Transverse colon (tissue), 4 donors: Measurements from ENCODE around the gene RCAN2. TPM values are rescaled to one million over a fixed set of nuclear protein-coding genes. Genes with fewer than 3 reads are reported as not detected.

Experiments used
- DNase-seq: peaks from one replicate; pipeline ENCODE4 v3.0.0-alpha.2; 2019
- H3K27ac ChIP-seq, 4 donors: fragments of 200-600 bp; sonication (generic); 2 replicates each; pipeline ENCODE4 v1.5.1; 2016 to 2018; ENCODE audit warnings: inconsistent platforms in 4 of 4
- H3K27me3 ChIP-seq: fragments of 200-600 bp; sonication (generic); 2 replicates; pipeline ENCODE4 v1.5.1; 2017; ENCODE audit warnings: inconsistent platforms
- H3K36me3 ChIP-seq, 4 donors: fragments of 200-600 bp; sonication (generic); 2 replicates each; pipeline ENCODE4 v1.5.1; 2017 to 2019; ENCODE audit warnings: inconsistent platforms in 4 of 4
- H3K4me1 ChIP-seq, 4 donors: fragments of 200-600 bp; sonication (generic); 2 replicates each; pipeline ENCODE4 v1.5.1; 2017 to 2020; ENCODE audit warnings: inconsistent platforms in 4 of 4
- H3K4me3 ChIP-seq, 4 donors: fragments of 200-600 bp; sonication (generic); 1 replicate in 1 of 4; 2 replicates in 3 of 4; pipeline versions ENCODE4 v1.5.1 to v1.6.1; 2017 to 2019; ENCODE audit warnings: inconsistent platforms in 4 of 4
- H3K9me3 ChIP-seq, 2 donors: fragments of 200-600 bp; sonication (generic); 2 replicates each; pipeline ENCODE4 v1.5.1; 2017 to 2019; ENCODE audit warnings: inconsistent platforms in 2 of 2
- CTCF ChIP-seq, 5 experiments: fragments of 200-600 bp in 3 of 5; fragments of 450-650 bp in 2 of 5; sonication (generic) in 3 of 5; IDR thresholded peaks; 1 replicate in 2 of 5; 2 replicates in 3 of 5; pipeline ENCODE4 v1.5.1; 2016 to 2017; ENCODE audit warnings: antibody characterized with exemption in 5 of 5, inconsistent platforms in 3 of 5, mild to moderate bottlenecking in 2 of 5, moderate library complexity in 1 of 5
- EP300 ChIP-seq: sonication (generic); formaldehyde crosslinking; IDR thresholded peaks from one replicate; pipeline ENCODE4 v1.6.1; 2017; ENCODE audit warnings: antibody characterized with exemption, low read depth
- POLR2A ChIP-seq: fragments of 450-650 bp; IDR thresholded peaks from one replicate; pipeline ENCODE4 v1.6.1; 2016; ENCODE audit warnings: antibody characterized with exemption, mild to moderate bottlenecking, moderate library complexity
- POLR2AphosphoS5 ChIP-seq, 3 donors: sonication (generic); formaldehyde crosslinking; IDR thresholded peaks; one replicate each; pipeline ENCODE4 v1.6.1; 2016; ENCODE audit warnings: antibody characterized with exemption in 3 of 3
- WGBS, 2 donors: methylation state at CpG; one replicate each; pipeline ENCODE4 v1.1.5; 2018; ENCODE audit warnings: low coverage in 1 of 2; 5-methylcytosine and 5-hydroxymethylcytosine counted together
- in situ Hi-C, 4 donors: fragments of 200-750 bp; cut with MboI; loops; one replicate each; pipeline versions ENCODE4 v1.15.0 to v1.15.1; 2017; ENCODE audit warnings: low sequenced_read_pairs in 3 of 4, low pct_ligation_motif_present in 1 of 4, low pct_unique_long_range_greater_than_20kb in 1 of 4
- intact Hi-C: fragments of 100-400 bp; cut with DNase I; formaldehyde crosslinking; loops from one replicate; pipeline ENCODE4 v1.15.1; 2023; ENCODE audit warnings: low total_unique reads
- total RNA-seq, 4 donors: library from RNA; depleted of rRNA; stranded (reverse); fragments of >200 nt; gene quantifications; one replicate each; pipeline ENCODE4 v1.1.0, GENCODE V29; 2016

RCAN2 gene
- total RNA-seq, 4 donors from 2014 or later: 1.9 to 9.5 (median 7.5) TPM

GRCh38 chr6:46370622-46371021, 120.6 kb downstream of the RCAN2 start:
- Histone ChIP-seq H3K9me3 (no peaks in the 10 kb centered on the region), H3K36me3 (no peaks in the 10 kb centered on the region), H3K4me3 (no peak overlapping the region), H3K27ac (no peak overlapping the region), H3K27me3 (no peaks in the 10 kb centered on the region), H3K4me1 (peaks cover 0 to 6% (median 0%) of the 10 kb centered on the region in 4 donors)
- TF ChIP-seq POLR2A (no peak), POLR2AphosphoS5 (IDR thresholded peaks at IDR 0.05) (no peak)
- WGBS, 2 donors: 76 to 83% methylated on average over 1 of the region's 1 CpG
- in situ Hi-C loops (no loop called here), intact Hi-C loops (no loop called here)
- DNase-seq: no peak

- TF ChIP-seq EP300 (no peak), CTCF (IDR thresholded peaks at IDR 0.05) (no peak), POLR2AphosphoS5 (IDR thresholded peaks at IDR 0.05) (no peak), POLR2A (no peak)
- 96 to 100% methylated on average over 1 of the region's 1 CpG for WGBS, 2 donors
- peaks cover 0 to 6% (median 0%) of the 10 kb centered on the region in 4 donors for H3K4me1 ChIP-seq
- no peaks in the 10 kb centered on the region for H3K36me3 ChIP-seq
- no peak for DNase-seq
- in situ Hi-C loops: no loop called here
- intact Hi-C loops: no loop called here
- H3K4me3 ChIP-seq: no peak overlapping the region
- no peaks in the 10 kb centered on the region for H3K27me3 ChIP-seq
- no peak overlapping the region for H3K27ac ChIP-seq
- no peaks in the 10 kb centered on the region for H3K9me3 ChIP-seq
These were observed 123.1 kb downstream of the RCAN2 start for GRCh38 chr6:46368169-46368536.

- no peaks in the 10 kb centered on the region for H3K9me3 ChIP-seq
- H3K27ac ChIP-seq: no peak overlapping the region
- no peak overlapping the region for H3K4me3 ChIP-seq
- 51 to 70% methylated on average over 2 of the region's 2 CpGs for WGBS, 2 donors
- no peak for DNase-seq
- no peak for TF ChIP-seq POLR2AphosphoS5 (IDR thresholded peaks at IDR 0.05)
- TF ChIP-seq EP300: no peak
- peaks cover 0 to 6% (median 0%) of the 10 kb centered on the region in 4 donors for H3K4me1 ChIP-seq
- no peaks in the 10 kb centered on the region for H3K36me3 ChIP-seq
- intact Hi-C loops: no loop called here
- H3K27me3 ChIP-seq: no peaks in the 10 kb centered on the region
- in situ Hi-C loops: no loop called here
These were observed 123.7 kb downstream of the RCAN2 start for GRCh38 chr6:46367354-46368168.

GRCh38 chr6:46366190-46366900, 124.9 kb downstream of the RCAN2 start:
- Histone ChIP-seq H3K27me3 (no peaks in the 10 kb centered on the region), H3K4me3 (no peak overlapping the region), H3K9me3 (no peaks in the 10 kb centered on the region), H3K27ac (no peak overlapping the region), H3K36me3 (no peaks in the 10 kb centered on the region), H3K4me1 (peaks cover 0 to 6% (median 0%) of the 10 kb centered on the region in 4 donors)
- no peak for DNase-seq
- intact Hi-C loops (no loop called here), in situ Hi-C loops (no loop called here)
- TF ChIP-seq POLR2A (no peak), POLR2AphosphoS5 (IDR thresholded peaks at IDR 0.05) (no peak), CTCF (IDR thresholded peaks at IDR 0.05) (no peak), EP300 (no peak)
- 87 to 92% methylated on average over 3 of the region's 3 CpGs for WGBS, 2 donors

GRCh38 chr6:46357591-46357990, 133.7 kb downstream of the RCAN2 start:
- Histone ChIP-seq H3K27me3 (no peaks in the 10 kb centered on the region), H3K4me3 (no peak overlapping the region), H3K36me3 (no peaks in the 10 kb centered on the region), H3K4me1 (peaks cover 0 to 25% (median 0%) of the 10 kb centered on the region in 4 donors), H3K9me3 (no peaks in the 10 kb centered on the region), H3K27ac (no peak overlapping the region)
- DNase-seq: no peak
- in situ Hi-C loops: no loop called here
- WGBS, 2 donors: 0 to 31% methylated on average over 1 to 2 of the region's 2 CpGs
- TF ChIP-seq EP300 (no peak), CTCF (IDR thresholded peaks at IDR 0.05) (no peak), POLR2A (no peak), POLR2AphosphoS5 (IDR thresholded peaks at IDR 0.05) (no peak)
- intact Hi-C loops: no loop called here
